Right renal cortex interstitium (tissue), 3 donors: ENCODE data around the gene KLRB1. TPM values are rescaled to one million over a fixed set of nuclear protein-coding genes. Genes with fewer than 3 reads are reported as not detected.
"Not testable (repeated sequence)": the region's sequence is repeated elsewhere in the genome, so short reads cannot be mapped to it uniquely, and the experiment has no call there.

Source experiments
- DNase-seq, 3 donors: peaks; one replicate each; pipeline ENCODE4 v3.0.0-alpha.2; 2013; ENCODE audit warnings: low read depth in 3 of 3, low spot score in 2 of 3
- polyA plus RNA-seq, 3 donors: library from polyadenylated mRNA; unstranded; fragments of 120-200 nt; gene quantifications; one replicate each; pipeline ENCODE4 v1.2.1, GENCODE V29; 2013; ENCODE audit not compliant: insufficient read length in 3 of 3

Gene KLRB1
- 1 to 10 TPM; 4.4 to 6.2 (median 5.5) TPM for polyA plus RNA-seq

- DNase-seq = no peak
Measured at GRCh38 chr12:9607716-9608115, at the start of gene KLRB1. Gene KLRB1 (minus strand): TSS chr12:9607916. CDS start chr12:9607839, 77 bp downstream.

DNA sequence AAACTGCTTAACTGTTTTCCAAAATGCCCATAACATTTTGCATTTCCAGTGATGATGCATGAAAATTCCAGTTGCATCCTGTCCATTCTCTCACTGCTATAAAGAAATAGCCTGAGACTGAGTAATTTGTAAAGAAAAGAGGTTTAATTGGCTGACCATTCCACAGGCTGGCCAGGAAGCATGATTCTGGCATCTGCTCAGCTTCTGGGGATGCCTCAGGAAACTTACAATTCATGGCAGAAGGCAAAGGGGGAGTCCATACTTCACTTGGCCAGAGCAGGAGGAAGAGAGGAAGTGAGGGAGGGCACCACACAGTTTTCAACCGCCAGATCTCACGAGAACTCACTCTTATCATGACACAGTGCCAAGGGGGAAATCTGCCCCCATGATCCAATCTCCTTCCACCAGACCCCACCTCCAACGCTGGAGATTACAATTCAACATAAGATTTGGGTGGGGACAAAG is 43.6 kb upstream of the KLRB1 start:
- DNase-seq = no peak

- DNase-seq = no peak
Measured at GRCh38 chr12:9650151-9650576, 42.4 kb upstream of the KLRB1 start.

DNA sequence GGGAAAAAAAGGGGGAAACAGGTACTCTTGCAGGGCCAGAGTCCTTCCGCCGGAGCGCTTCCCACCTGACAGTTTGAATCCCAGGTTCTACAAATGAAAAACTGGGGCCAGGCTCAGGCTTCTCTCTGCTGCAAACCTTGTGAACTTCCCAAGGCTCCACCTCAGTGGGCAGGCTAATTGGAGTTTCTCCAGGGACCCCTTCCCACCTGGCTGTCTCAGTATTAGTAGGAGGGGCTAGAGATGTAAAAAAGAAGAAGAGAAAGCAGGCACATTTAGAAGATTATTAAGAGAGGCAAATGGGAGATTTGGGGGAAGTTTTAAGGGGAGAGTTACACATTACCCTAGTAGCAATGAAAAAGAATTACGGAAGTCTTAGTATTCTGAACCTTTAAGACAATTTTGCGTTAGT is 41.8 kb upstream of the KLRB1 start:
- DNase-seq = no peak

DNA sequence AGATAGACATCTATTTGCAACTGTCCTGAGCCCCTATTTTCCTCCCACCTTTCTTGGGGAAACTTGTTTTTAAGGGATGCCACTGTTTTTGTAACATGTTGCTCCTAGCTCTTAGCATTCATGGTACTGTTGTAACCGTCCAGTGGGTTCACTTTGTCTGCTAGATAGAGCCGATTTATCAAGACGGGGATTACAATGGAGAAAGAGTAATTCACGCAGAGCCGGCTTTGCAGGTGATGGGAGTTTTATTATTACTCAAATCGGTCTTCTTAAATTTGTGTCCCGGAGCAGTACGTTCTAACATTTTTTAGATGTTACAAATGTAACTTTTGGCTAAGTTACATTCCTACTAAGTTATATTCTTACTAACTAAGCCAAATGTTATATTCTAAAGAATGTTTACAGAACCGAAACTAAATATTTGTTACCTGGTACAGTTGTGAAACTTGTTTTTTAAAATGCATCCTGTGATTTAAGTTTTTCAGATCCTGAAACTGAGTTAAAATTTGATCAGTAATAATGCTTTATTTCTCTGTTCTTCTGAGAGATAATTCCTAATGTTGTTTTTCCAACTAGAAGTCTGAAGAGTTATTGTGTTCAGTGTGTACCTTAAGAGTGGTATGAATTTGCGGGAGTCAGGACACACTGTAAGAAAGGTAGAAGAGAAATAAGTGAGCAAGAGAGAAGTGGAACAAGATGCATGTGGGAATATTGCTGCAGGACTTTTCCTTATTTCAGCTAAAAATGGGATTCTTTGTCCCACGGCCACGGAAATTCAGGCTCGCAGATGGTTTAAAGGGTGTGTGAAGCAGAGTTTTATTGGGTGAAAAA is 41.2 kb upstream of the KLRB1 start:
- DNase-seq = peak in 1 of 3 donors; percentile 25

GRCh38 chr12:9647825-9648700 is 40.3 kb upstream of the KLRB1 start:
- DNase-seq = peak; percentile 56 to 76 (median 68)

DNA sequence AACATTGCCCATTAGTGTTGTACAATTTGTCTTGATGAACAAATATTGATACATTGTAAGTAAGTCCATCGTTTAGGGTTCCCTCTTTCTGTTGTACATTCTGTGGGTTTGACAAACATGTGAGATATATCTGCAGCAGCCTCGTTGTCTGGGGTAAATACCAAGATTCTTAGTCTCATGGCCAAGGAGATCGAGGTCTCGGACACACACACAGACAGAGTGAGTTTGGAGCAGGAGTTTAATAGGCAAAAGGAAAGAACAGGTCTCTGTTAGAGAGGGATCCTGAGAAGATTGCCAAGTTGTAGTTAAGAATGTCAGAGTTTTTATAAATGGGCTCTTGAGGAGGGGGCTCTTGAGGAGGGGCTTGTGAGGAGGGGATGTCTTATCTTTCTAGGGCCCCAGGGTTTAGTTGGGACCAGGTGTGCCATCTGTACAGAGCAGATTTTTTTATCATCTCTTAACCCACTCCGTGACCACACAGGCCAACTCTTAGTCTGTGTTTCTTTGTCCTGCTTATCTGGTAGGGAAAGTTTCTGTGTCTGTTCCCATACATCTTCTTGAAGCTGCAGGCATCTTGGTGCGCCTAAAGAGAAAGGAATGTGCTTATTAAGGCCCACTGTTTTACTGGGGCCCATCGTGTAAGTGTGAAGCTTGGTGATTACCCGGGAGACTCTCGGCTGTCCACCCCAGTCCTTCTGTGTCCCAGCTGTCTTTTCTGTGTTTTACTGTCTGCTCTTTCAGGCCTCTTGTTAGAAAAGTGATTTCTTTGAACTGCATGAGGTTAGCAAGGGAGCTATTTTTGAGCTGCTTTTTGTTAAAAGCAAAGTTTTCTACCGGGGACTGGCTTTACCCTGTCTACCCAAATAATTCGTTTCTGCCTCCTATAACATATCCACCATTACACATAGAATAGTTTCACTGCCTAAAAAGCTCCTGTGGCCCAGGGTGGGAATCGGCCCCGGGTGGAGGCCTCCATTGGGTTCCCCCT is 39.4 kb upstream of the KLRB1 start:
- peak in 1 of 3 donors; percentile 36 for DNase-seq

GRCh38 chr12:9644985-9645551 is 37.4 kb upstream of the KLRB1 start:
- DNase-seq = not testable (repeated sequence)

DNA sequence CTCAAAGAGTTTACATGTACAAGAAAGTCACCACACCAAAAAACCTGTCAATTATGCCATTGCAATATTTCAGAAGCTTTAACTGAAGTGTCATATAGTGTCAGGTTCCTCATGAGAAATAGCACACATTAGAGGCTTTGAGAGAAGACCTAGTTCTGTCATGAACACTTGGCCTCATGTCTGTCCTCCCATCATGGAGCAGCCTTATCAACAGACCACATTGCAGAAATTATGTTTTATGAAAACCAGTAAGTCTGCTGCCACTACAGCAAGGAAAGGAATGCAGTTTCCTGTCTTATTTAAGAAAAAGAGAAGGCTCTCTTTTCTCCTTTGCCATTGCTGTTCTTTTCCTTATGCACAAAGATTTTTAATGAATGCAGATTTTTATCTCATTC is 35.5 kb upstream of the KLRB1 start:
- DNase-seq = no peak

DNA sequence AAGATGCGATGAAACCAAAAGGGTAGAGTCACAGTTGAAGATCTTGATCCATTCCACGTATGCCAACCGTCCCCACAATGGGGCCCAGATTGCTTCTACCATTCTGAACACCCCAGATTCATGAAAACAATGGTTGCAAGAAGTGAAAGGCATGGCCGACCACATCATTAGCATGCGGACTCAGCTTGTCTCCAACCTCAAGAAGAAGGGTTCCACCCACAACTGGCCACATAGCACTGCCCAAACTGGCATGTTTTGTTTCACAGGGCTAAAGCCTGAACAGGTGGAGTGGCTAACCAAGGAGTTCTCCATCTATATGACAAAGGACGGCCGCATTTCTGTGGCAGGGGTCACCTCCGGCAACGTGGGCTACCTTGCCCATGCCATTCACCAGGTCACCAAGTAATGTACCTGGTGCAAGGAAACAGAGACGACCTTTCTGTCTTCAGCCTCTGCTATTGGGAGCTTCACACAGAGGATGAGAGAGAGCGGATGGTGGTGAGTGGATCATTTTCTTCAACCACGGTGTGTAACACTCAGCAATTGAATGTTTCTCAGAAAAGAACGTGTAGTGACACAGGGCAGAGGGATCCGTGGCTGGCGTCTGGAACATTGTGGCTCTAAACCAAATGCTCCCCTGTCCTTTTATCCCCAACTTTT is 35.0 kb upstream of the KLRB1 start:
- DNase-seq = no peak

- no peak for DNase-seq
Measured at GRCh38 chr12:9640024-9640423, 32.3 kb upstream of the KLRB1 start.

DNA sequence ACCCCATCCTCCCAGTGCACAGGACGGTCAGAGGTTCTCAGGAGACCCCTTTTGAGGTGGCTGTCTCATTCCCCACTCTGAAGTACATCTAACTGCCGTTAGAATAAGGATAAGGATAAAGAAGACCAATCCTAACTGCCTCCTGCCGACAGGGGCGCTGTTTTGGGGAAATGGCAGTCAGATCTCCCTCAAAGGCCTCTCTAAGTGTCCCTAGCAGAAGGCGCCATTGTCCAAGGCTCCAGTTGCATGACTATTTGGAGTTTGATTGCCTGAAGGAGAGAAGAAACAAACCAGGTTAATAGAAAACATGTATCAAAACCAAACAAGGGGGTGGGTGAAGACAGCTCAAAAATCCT is 29.1 kb upstream of the KLRB1 start:
- DNase-seq = no peak

DNA sequence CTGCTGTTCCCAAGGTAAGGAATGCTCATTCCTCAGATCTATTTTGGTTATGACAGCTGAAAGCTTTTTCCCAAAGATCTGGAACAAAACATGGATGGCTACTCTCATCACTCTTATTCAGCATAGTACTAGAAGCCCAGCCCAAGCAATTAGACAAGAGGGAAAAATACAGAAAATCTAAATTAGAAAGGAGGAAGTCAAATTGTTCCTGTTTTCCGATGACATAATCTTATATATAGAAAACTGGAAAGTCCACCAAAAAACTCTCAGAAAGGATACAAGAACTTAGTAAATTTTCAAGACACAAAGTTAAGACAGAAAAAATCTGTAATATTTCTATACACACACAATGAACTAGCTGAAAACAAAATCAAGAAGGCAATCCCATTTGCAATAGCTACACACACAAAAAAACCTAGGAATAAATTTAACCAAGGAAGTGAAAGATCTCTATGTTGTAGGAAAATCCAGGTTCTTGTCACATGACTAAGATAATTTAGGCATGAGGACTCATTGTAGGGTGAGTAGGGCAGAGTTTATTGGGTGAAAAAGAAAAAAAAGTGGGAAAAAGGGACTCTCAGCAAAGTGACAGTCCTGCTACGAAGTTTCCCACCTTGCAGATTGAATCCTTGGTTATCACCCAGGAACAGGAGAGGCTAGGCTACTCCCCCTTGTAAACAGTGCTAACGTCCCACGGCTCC is 28.6 kb upstream of the KLRB1 start:
- no peak for DNase-seq

GRCh38 chr12:9634969-9635754 is 27.4 kb upstream of the KLRB1 start:
- no peak for DNase-seq

DNA sequence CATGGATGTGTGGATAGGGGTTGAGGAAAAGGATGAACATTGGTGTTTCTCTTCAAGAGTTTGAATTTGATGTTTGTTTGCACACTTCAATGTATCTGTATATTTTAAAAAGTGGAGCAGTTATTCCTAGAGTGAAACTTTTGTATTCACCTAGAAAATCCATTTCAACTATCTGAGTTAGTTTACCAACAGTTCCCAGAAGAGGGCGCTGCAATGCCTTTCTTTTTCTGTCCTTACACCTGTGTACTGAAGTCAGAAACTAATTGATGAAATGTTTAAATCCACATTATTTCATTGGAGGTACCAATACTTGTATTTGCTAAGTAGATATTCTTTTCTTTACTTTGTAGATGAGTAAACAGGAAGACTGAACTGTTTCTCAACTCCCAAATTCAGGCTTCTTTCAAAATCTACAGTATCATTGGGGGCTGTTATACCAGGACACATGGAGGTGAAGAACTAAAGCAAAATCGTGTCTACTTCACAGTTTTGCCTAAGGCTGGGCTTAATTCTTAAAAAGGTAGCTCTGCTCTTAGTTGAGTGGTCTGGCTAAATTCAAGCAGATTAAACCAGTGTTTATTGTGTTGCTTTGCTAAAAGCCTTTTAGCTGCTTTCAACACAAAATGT is 26.6 kb upstream of the KLRB1 start:
- DNase-seq = no peak

DNA sequence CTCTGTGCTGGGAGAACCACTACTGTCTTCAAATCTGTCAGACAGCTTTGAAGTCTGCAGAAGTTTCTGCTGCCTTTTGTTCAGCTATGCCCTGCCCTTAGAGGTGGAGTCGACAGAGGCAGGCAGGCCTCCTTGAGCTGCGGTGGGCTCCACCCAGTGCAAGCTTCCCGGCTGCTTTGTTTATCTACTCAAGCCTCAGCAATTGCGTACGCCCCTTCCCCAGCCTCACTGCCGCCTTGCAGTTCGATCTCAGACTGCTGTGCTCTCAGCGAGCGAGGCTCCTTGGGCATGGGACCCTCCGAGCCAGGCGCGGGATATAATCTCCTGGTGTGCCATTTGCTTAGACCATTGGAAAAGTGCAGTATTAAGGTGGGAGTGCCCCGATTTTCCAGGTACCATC is 25.1 kb upstream of the KLRB1 start:
- DNase-seq = no peak

GRCh38 chr12:9626821-9627220 is 19.1 kb upstream of the KLRB1 start:
- no peak for DNase-seq

DNA sequence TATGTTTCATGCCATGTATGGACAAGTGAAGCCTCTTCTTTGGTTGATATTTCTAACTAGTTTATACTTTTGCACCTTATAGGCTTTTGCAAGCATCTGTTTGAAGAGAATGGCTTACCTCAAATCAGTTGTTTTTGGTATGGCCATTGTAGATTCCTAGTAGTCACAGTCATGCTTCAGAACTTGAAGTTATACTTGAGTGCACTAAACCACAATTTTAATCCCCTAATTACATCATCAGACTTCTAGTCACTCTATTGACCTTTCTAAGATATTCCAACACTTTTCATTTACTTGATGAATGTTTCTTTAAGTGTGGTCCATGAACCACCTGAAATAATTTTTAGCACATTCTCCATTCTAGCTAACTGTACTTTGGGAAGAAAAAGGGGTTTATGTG is 18.6 kb upstream of the KLRB1 start:
- no peak for DNase-seq
